Activated CD4-positive, alpha-beta memory T cell treated with anti-CD3 and anti-CD28 coated beads for 36 hours (primary cell): ENCODE results near the gene TIPIN. TPM values are rescaled to one million over a fixed set of nuclear protein-coding genes. Genes with fewer than 3 reads are reported as not detected.
A peak's percentile ranks its signal among the peaks of the same experiment; 100 is the strongest.
"Not testable (repeated sequence)": the region's sequence is repeated elsewhere in the genome, so short reads cannot be mapped to it uniquely, and the experiment has no call there.

Experiments
- CTCF ChIA-PET: fragments of 350-600 bp; sonication (Branson Sonifier 250); formaldehyde crosslinking; loops from one replicate; lab custom pipeline; 2021; ENCODE audit warnings: antibody characterized with exemption, inconsistent platforms; lab: Charles Lee
- POLR2A ChIA-PET: fragments of 350-600 bp; sonication (Branson Sonifier 250); formaldehyde crosslinking; loops from one replicate; lab custom pipeline; 2021; ENCODE audit warnings: antibody characterized with exemption; lab: Charles Lee
- DNase-seq: peaks from one replicate; pipeline ENCODE4 v3.0.0-alpha.2; 2020
- H3K27ac Mint-ChIP-seq: one replicate; pipeline ENCODE4 v1.8.0; 2021; ENCODE audit warnings: mixed read lengths
- H3K27me3 Mint-ChIP-seq: one replicate; pipeline ENCODE4 v1.8.0; 2021; ENCODE audit warnings: mixed read lengths
- H3K36me3 Mint-ChIP-seq: one replicate; pipeline ENCODE4 v1.8.0; 2021; ENCODE audit warnings: mixed read lengths
- H3K4me1 Mint-ChIP-seq: one replicate; pipeline ENCODE4 v1.8.0; 2021; ENCODE audit warnings: low read depth, mixed read lengths
- H3K4me3 Mint-ChIP-seq: one replicate; pipeline ENCODE4 v1.8.0; 2021; ENCODE audit warnings: mild to moderate bottlenecking, mixed read lengths
- H3K9me3 Mint-ChIP-seq: one replicate; pipeline ENCODE4 v1.8.0; 2021; ENCODE audit warnings: mixed read lengths
- intact Hi-C: fragments of 100-400 bp; cut with micrococcal nuclease; formaldehyde crosslinking; loops from one replicate; pipeline ENCODE4 v1.15.1; 2023
- total RNA-seq, 2 experiments: library from RNA; stranded (reverse); gene quantifications; one replicate each; pipeline ENCODE4 v1.2.3, GENCODE V29; 2021

TIPIN gene
- total RNA-seq, 2 experiments from 2014 or later: 43.2 to 45.9 TPM

DNA sequence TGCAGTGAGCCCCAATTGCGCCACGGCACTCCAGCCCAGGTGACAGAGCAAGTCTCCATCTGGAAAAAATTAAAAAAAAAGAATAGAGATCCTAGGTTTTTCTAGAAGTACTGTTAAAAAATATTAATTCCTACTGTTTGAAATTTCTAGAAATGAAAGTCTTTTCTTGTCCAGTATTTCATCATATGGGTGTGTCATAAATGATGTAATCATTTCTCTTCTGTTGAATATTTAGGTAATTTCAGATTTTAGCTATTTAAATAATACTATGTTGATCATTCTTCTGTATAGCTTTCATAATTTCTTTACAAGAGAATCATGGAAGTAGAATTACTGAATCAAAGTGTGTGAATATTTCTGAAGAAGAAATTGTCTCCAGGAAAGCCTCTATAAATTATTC is 24.9 kb upstream of the TIPIN start:
- CTCF ChIA-PET, intact Hi-C loops, POLR2A ChIA-PET, H3K4me3 Mint-ChIP-seq, H3K27ac Mint-ChIP-seq, H3K27me3 Mint-ChIP-seq, DNase-seq, H3K9me3 Mint-ChIP-seq, H3K36me3 Mint-ChIP-seq: not testable (repeated sequence)
- H3K4me1 Mint-ChIP-seq: peaks cover 13% of the 10 kb centered on the region

DNA sequence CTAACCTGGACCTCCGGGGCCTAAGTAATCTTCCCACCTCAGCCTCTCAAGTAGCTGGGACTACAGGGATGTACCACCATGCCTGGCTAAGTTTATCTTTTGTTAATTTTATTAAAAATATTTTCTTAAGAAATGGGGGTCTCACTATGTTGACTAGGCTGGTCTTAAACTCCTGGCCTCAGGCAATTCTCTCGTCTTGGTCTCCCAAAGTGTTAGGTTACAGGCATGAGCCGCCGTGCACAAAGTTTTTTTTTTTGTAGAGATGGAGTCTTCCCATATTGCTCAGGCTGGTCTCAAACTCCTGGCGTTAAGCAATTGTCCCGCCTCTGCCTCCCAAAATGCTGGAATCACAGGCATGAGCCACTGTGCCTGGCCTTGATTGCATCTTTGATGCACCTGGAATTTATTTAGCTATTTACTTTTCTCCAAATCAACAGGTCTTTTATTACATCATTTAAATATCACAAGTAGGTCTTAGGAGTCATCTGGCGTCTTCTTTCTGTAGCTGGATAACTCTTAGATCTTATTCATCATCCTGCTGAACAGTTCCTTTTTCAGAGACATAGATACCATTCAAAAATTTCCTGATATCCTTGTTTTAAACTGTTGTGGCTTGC is 22.4 kb upstream of the TIPIN start:
- Mint-ChIP-seq H3K27me3 (no peaks in the 10 kb centered on the region), H3K4me1 (no peaks in the 10 kb centered on the region), H3K36me3 (no peaks in the 10 kb centered on the region), H3K9me3 (peaks cover 7% of the 10 kb centered on the region), H3K27ac (no peak overlapping the region), H3K4me3 (no peak overlapping the region)
- intact Hi-C loops: no loop called here
- CTCF ChIA-PET: no interaction called here
- no peak for DNase-seq
- POLR2A ChIA-PET: interaction anchor here (0.6 kb wide), 1 partner anchor 51 kb away, joined by 3 read pairs; no protein-coding TSS in a partner anchor

DNA sequence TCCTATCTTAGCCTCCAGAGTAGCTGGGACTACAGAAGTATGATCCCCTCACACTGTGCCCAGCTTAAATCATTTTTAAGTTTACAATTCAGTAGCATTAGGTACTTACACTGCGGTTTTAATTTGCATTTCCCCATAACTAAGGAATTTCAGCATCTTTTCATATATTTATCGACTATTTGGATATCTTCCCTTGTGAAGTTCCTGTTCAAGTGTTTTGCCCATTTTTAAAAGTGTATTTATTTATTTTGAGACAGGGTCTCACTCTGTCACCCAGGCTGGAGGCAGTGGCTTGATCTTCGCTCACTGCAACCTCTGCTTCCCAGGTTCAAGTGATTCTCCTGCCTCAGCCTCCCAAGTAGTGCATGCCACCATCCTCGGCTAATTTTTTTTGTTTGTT is 17.7 kb upstream of the TIPIN start:
- no peak overlapping the region for H3K4me3 Mint-ChIP-seq
- CTCF ChIA-PET: no interaction called here
- H3K9me3 Mint-ChIP-seq: peaks cover 7% of the 10 kb centered on the region
- no peak for DNase-seq
- intact Hi-C loops: loop anchor here (5.0 kb wide), 1 partner anchor 123 kb away; the partner anchor contains the start of gene SNAPC5
- no peaks in the 10 kb centered on the region for H3K27me3 Mint-ChIP-seq
- POLR2A ChIA-PET: no interaction called here
- H3K27ac Mint-ChIP-seq: no peak overlapping the region
- no peaks in the 10 kb centered on the region for H3K36me3 Mint-ChIP-seq
- H3K4me1 Mint-ChIP-seq: peaks cover 15% of the 10 kb centered on the region

DNA sequence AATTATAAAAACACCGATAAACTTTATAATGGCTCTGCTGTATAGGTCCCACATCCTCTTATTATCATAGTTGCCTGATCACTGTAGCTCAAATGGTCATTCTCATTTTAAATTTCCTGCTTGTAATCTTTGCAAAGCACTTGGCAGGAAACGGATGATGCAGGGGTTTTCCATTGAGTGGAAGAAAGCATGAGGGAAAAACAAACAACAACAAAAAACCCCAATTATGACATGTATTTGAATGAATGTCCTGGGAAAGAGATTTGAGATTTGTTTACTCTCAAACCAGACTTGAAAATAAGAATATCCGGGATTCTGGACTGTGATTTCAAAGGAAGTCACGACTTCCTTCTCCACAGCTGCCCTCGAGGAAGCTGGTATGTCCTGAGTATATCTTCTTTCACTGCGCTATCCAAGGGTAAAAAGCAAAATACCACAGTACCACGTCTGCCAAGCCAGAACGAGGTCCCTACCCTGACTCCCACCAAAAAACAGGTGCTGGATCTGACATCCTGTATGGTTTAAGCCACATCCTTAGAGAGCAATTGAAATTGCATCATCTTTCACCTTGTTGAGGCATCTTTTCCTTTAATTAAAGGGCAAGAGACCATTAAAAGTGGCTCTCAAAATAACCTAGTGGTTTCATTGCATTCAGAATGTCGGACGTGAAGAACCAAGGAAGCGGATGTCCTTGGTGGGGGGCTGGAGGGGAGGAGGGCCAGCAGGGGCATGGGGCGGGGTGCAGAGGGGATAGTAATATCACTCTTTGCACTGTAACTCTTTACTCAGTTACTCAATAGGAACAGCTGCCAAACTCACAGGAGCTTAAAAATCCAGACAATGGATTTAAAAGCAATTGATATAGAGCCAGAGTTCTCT is 13.5 kb upstream of the TIPIN start:
- no peaks in the 10 kb centered on the region for H3K27me3 Mint-ChIP-seq
- no peaks in the 10 kb centered on the region for H3K36me3 Mint-ChIP-seq
- peak overlapping the region; percentile 98 for H3K27ac Mint-ChIP-seq
- peak; percentile 66 for DNase-seq
- intact Hi-C loops: loop anchor here (1.0 to 5.0 kb wide), 3 partner anchors 14 to 127 kb away; partner anchors contain the start of genes MAP2K1, SNAPC5 and TIPIN
- ChIA-PET POLR2A (interaction anchor here (0.6 to 1.9 kb wide), 4 partner anchors 14 to 128 kb away, joined by 3 to 11 read pairs (median 6); partner anchors contain the start of genes MAP2K1, SNAPC5 and TIPIN), CTCF (interaction anchor here (1.1 kb wide), 1 partner anchor 16 kb away, joined by 7 read pairs; the partner anchor contains the start of gene MAP2K1)
- peaks cover 7% of the 10 kb centered on the region for H3K9me3 Mint-ChIP-seq
- peaks cover 15% of the 10 kb centered on the region for H3K4me1 Mint-ChIP-seq
- H3K4me3 Mint-ChIP-seq: peak overlapping the region; percentile 69

DNA sequence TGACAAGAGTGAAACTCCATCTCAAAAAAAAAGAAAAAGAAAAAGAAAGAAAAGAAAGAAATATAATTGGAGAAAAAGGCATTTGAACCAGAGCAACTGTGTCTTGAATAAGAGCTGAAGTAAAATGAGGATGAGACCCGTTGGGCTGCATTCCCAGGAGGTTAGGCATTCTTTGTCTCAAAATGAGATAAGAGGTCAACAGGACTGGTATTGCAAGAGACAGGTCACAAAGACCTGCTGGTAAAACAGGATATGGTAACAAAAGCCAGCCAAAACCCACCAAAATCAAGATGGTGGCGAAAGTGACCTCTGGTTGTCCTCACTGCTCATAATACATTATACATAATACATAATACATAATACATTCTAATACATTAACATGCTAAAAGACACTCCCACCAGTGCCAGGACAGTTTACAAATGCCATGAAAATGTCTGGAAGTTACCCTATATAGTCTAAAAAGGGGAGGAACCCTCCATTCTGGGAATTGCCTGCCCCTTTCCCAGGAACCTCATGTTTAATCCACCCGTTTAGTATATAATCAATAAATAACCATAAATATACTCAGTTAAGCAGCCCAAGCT is 8.6 kb upstream of the TIPIN start:
- ChIA-PET POLR2A (no interaction called here), CTCF (no interaction called here)
- Mint-ChIP-seq H3K36me3 (no peaks in the 10 kb centered on the region), H3K9me3 (no peaks in the 10 kb centered on the region), H3K4me1 (peaks cover 7% of the 10 kb centered on the region), H3K27me3 (no peaks in the 10 kb centered on the region), H3K27ac (no peak overlapping the region), H3K4me3 (no peak overlapping the region)
- intact Hi-C loops: no loop called here
- DNase-seq: no peak

DNA sequence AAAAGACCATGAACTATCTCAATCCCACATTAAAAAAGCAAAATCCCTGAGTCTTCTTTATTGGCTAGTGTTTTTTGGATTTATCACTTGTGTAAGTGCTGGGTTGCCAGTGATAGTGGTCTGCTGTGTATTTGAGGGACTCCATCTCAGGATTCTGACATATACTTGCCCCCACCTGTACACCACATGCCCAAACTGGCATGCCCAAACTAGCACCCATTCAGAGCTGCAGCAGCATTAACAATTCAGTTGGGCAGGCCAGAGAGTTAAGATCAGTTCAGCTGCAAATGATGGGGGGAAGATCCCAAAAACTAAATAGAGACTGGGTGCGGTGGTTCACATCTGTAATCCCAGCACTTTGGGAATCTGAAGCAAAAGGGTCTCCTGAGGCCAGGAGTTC is 6.3 kb upstream of the TIPIN start:
- ChIA-PET POLR2A (no interaction called here), CTCF (no interaction called here)
- H3K9me3 Mint-ChIP-seq: no peaks in the 10 kb centered on the region
- peaks cover 4% of the 10 kb centered on the region for H3K4me1 Mint-ChIP-seq
- H3K27me3 Mint-ChIP-seq: no peaks in the 10 kb centered on the region
- H3K4me3 Mint-ChIP-seq: no peak overlapping the region
- no peaks in the 10 kb centered on the region for H3K36me3 Mint-ChIP-seq
- no peak for DNase-seq
- H3K27ac Mint-ChIP-seq: no peak overlapping the region
- intact Hi-C loops: no loop called here

DNA sequence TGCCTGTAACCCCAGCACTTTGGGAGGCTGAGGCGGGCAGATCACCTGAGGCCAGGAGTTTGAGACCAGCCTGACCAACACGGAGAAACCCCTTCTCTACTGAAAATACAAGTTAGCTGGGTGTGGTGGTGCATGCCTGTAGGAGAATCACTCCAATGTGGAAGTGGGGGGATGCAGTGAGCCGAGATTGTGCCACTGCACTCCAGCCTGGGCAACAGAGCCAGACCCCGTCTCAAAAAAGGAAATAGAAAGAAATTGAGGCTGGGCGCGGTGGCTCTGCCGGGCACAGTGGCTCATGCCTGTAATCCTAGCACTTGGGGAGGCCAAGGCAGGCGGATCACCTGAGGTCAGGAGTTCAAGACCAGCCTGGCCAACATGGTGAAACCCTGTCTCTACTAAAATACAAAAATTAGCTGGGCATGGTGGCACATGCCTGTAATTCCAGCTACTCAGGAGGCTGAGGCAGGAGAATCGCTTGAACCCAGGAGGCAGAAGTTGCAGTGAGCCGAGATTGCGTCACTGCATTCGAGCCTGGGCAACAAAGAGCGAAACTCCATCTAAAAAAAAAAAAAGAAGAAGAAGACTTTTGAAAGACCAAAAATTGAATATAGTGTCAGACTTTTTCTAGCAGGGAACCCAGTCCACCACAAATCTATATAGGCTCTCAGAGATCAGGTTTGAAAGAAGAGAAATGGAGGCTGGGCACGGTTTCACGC is 5.4 kb upstream of the TIPIN start:
- H3K27me3 Mint-ChIP-seq, POLR2A ChIA-PET, H3K4me1 Mint-ChIP-seq, H3K36me3 Mint-ChIP-seq, H3K9me3 Mint-ChIP-seq, DNase-seq, H3K27ac Mint-ChIP-seq, H3K4me3 Mint-ChIP-seq, intact Hi-C loops, CTCF ChIA-PET: not testable (repeated sequence)

DNA sequence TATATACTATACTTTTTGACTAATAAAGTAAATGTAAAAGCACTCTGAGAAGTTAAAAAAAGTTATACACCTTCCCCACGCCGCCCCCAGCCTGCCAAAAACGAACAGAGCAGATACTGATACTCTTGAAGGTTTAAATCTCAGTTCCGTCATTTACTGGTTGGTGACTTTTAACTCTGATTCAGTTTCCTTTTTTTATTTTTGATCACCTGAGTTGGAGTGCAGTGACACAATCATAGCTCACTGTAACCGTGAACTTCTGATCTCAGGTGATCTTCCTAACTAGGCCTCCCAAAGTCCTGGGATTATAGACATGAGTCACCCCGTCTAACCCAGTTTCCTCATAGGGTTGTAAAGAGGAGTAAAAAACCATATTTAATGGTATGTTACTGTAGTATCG is 3.3 kb upstream of the TIPIN start:
- Mint-ChIP-seq H3K27me3 (no peaks in the 10 kb centered on the region), H3K4me3 (no peak overlapping the region), H3K9me3 (no peaks in the 10 kb centered on the region), H3K27ac (no peak overlapping the region), H3K36me3 (peaks cover 5% of the 10 kb centered on the region), H3K4me1 (peaks cover 14% of the 10 kb centered on the region)
- ChIA-PET POLR2A (no interaction called here), CTCF (no interaction called here)
- DNase-seq: peak; percentile 18
- intact Hi-C loops: loop anchor here (5.0 kb wide), 1 partner anchor 67 kb away; the partner anchor contains the start of gene DIS3L

DNA sequence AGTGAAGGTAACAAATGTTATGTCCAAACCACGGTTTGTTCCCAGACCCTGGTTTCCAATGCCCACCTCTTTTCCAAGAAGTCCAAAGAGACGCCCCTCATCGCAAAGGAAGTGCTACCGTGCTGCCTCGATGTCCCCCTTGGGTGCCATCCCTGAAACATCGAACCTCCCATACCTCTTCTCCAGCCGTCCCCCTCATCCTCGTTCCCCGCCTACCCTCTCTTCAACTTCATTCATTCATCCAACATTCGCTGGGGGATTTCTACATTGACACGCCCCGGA is 467 bp downstream of the TIPIN start:
- CTCF ChIA-PET: interaction anchor here (1.0 to 4.2 kb wide), 4 partner anchors 31 to 148 kb away, joined by 3 to 43 read pairs (median 5); partner anchors contain the start of genes MAP2K1 and SNAPC5
- DNase-seq: no peak
- POLR2A ChIA-PET: interaction anchor here (0.6 to 4.2 kb wide), 7 partner anchors 14 to 148 kb away, joined by 3 to 26 read pairs (median 4); partner anchors contain the start of genes MAP2K1 and SNAPC5
- peak overlapping the region; percentile 93 for H3K4me3 Mint-ChIP-seq
- H3K36me3 Mint-ChIP-seq: peaks cover 26% of the 10 kb centered on the region
- no peaks in the 10 kb centered on the region for H3K9me3 Mint-ChIP-seq
- peaks cover 25% of the 10 kb centered on the region for H3K4me1 Mint-ChIP-seq
- no peaks in the 10 kb centered on the region for H3K27me3 Mint-ChIP-seq
- peak overlapping the region; percentile 91 for H3K27ac Mint-ChIP-seq
- intact Hi-C loops: loop anchor here (1.0 to 5.0 kb wide), 5 partner anchors 13 to 149 kb away; partner anchors contain the start of genes DIS3L, MAP2K1, RPL4 and SNAPC5

DNA sequence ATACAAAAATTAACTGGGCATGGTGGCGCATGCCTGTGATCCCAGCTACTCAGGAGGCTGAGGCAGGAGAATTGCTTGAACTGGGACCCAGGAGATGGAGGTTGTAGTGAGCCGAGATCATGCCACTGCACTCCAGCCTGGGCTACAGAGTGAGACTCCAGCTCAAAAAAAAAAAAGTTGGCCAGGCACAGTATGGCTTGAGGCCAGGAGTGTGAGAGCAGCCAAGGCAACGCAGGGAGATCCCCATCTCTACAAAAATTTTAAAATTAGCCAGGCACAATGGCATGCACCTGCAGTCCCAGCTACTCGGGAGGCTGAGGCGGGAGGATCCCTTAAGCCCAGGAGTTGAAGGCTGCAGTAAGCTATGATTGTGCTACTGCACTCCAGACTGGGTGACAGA is 8.0 kb downstream of the TIPIN start:
- peaks cover 41% of the 10 kb centered on the region for H3K36me3 Mint-ChIP-seq
- H3K27ac Mint-ChIP-seq, H3K9me3 Mint-ChIP-seq, H3K4me3 Mint-ChIP-seq, H3K4me1 Mint-ChIP-seq, DNase-seq, H3K27me3 Mint-ChIP-seq, intact Hi-C loops: not testable (repeated sequence)
- POLR2A ChIA-PET: interaction anchor here (0.6 kb wide), 1 partner anchor 772 kb away, joined by 3 read pairs; no protein-coding TSS in a partner anchor
- CTCF ChIA-PET: interaction anchor here (2.5 kb wide), 1 partner anchor 150 kb away, joined by 6 read pairs; no protein-coding TSS in a partner anchor

DNA sequence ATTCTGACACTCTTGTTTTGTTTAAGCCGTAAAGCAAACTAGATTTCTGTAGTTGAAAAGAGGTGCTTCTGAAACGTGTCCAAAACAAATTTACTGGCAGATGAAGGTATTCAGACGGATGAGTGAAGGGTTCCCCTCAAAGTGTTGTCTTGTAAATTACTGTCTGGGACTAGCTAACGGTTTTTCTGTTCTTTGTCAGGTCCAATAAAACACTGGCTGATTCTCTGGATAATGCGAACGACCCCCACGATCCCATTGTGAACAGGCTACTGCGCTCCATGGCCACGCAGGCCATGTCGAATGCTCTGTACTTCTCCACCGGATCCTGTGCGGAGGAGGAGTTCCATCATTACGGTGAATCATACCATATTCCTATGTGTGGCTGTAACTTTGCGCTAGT is 27.7 kb downstream of the TIPIN start:
- no peaks in the 10 kb centered on the region for H3K4me1 Mint-ChIP-seq
- H3K36me3 Mint-ChIP-seq: peaks cover 43% of the 10 kb centered on the region
- DNase-seq: no peak
- no peaks in the 10 kb centered on the region for H3K9me3 Mint-ChIP-seq
- POLR2A ChIA-PET: interaction anchor here (1.6 kb wide), 1 partner anchor 25 kb away, joined by 4 read pairs; no protein-coding TSS in a partner anchor
- CTCF ChIA-PET: no interaction called here
- no peaks in the 10 kb centered on the region for H3K27me3 Mint-ChIP-seq
- H3K27ac Mint-ChIP-seq: no peak overlapping the region
- intact Hi-C loops: no loop called here
- H3K4me3 Mint-ChIP-seq: no peak overlapping the region
